Liver (tissue), 9 donors: Measurements from ENCODE around the gene ALX3. TPM values are rescaled to one million over a fixed set of nuclear protein-coding genes. Genes with fewer than 3 reads are reported as not detected.
A peak's percentile ranks its signal among the peaks of the same experiment; 100 is the strongest.

Source experiments
- DNase-seq: peaks from one replicate; pipeline ENCODE4 v3.0.0-alpha.2; 2017; ENCODE audit warnings: low spot score
- H3K27ac ChIP-seq, 2 donors: one replicate each; pipeline ENCODE4 v1.7.0; 2013; ENCODE audit warnings: inconsistent platforms in 2 of 2, low read length in 2 of 2, control low read depth in 1 of 2, low read depth in 1 of 2, mild to moderate bottlenecking in 1 of 2
- H3K27me3 ChIP-seq, 4 donors: one replicate each; pipeline versions ENCODE4 v1.6.1 to v1.7.0; 2013; ENCODE audit warnings: low read length in 3 of 4, inconsistent platforms in 1 of 4, mild to moderate bottlenecking in 1 of 4, moderate library complexity in 1 of 4; ENCODE audit not compliant: control insufficient read depth in 4 of 4, insufficient read depth in 4 of 4
- H3K36me3 ChIP-seq, 4 donors: one replicate each; pipeline versions ENCODE4 v1.6.1 to v1.7.0; 2013; ENCODE audit warnings: low read length in 3 of 4, mild to moderate bottlenecking in 3 of 4, low read depth in 1 of 4, moderate library complexity in 1 of 4; ENCODE audit not compliant: control insufficient read depth in 4 of 4, insufficient read depth in 3 of 4
- H3K4me1 ChIP-seq, 4 donors: one replicate each; pipeline versions ENCODE4 v1.6.1 to v1.7.0; 2013; ENCODE audit warnings: low read length in 3 of 4, mild to moderate bottlenecking in 3 of 4, moderate library complexity in 1 of 4; ENCODE audit not compliant: control insufficient read depth in 4 of 4, insufficient read depth in 4 of 4
- H3K4me3 ChIP-seq, 3 donors: one replicate each; pipeline versions ENCODE4 v1.6.1 to v1.7.0; 2013; ENCODE audit warnings: low read length in 3 of 3, control low read depth in 1 of 3, low read depth in 1 of 3, mild to moderate bottlenecking in 1 of 3
- H3K9ac ChIP-seq, 2 donors: one replicate each; pipeline ENCODE4 v1.7.0; 2013; ENCODE audit warnings: low read length in 2 of 2, mild to moderate bottlenecking in 2 of 2, moderate library complexity in 2 of 2, control low read depth in 1 of 2, low read depth in 1 of 2
- H3K9me3 ChIP-seq, 4 donors: one replicate each; pipeline versions ENCODE4 v1.6.1 to v1.7.0; 2013; ENCODE audit warnings: low read length in 3 of 4; ENCODE audit not compliant: control insufficient read depth in 4 of 4
- FOXA1 ChIP-seq: IDR thresholded peaks from 2 replicates; pipeline ENCODE4 v1.6.1; 2016; ENCODE audit warnings: antibody characterized with exemption
- FOXA2 ChIP-seq: IDR thresholded peaks from 2 replicates; pipeline ENCODE4 v1.6.1; 2016; ENCODE audit warnings: antibody characterized with exemption
- HNF4A ChIP-seq, 2 donors: conservative IDR thresholded peaks; 2 replicates each; pipeline ENCODE4 v1.6.1; 2016; ENCODE audit warnings: antibody characterized with exemption in 2 of 2, mild to moderate bottlenecking in 2 of 2
- HNF4G ChIP-seq: IDR thresholded peaks from 2 replicates; pipeline ENCODE4 v1.6.1; 2016; ENCODE audit warnings: antibody characterized with exemption
- JUND ChIP-seq, 2 donors: IDR thresholded peaks; 2 replicates each; pipeline ENCODE4 v1.6.1; 2016; ENCODE audit warnings: antibody characterized with exemption in 2 of 2
- RAD21 ChIP-seq, 2 donors: IDR thresholded peaks; 2 replicates each; pipeline ENCODE4 v1.6.1; 2016; ENCODE audit warnings: antibody characterized with exemption in 2 of 2, mild to moderate bottlenecking in 2 of 2
- RXRA ChIP-seq, 2 donors: IDR thresholded peaks; 2 replicates each; pipeline ENCODE4 v1.6.1; 2017 to 2018; ENCODE audit warnings: antibody characterized with exemption in 2 of 2, mild to moderate bottlenecking in 1 of 2
- SP1 ChIP-seq: IDR thresholded peaks from 2 replicates; pipeline ENCODE4 v1.6.1; 2018; ENCODE audit warnings: antibody characterized with exemption, mild to moderate bottlenecking
- TAF1 ChIP-seq: conservative IDR thresholded peaks from 2 replicates; pipeline ENCODE4 v1.6.1; 2016; ENCODE audit warnings: antibody characterized with exemption, mild to moderate bottlenecking
- YY1 ChIP-seq: IDR thresholded peaks from 2 replicates; pipeline ENCODE4 v1.6.1; 2016; ENCODE audit warnings: antibody characterized with exemption, mild to moderate bottlenecking
- WGBS: extraction: QIAGEN DNeasy Blood & Tissue Kit; methylation state at CpG from one replicate; pipeline ENCODE4 v1.1.7; 2013; 5-methylcytosine and 5-hydroxymethylcytosine counted together
- polyA plus RNA-seq, 2 donors: library from polyadenylated mRNA; stranded (reverse) in 1 of 2; unstranded in 1 of 2; fragments of 200-250 nt in 1 of 2; fragments of >200 nt in 1 of 2; fragmentation: Nextera tagmentation in 1 of 2; extraction: Ambion mirVana in 1 of 2; gene quantifications; one replicate each; pipeline versions ENCODE4 v1.2.1 to v1.2.3, GENCODE V29; 2013 to 2015
- total RNA-seq, 2 donors: library from RNA; depleted of rRNA; stranded (reverse); fragments of >200 nt; gene quantifications; one replicate each; pipeline ENCODE4 v1.2.3, GENCODE V29; 2014
- TF ChIP-seq, protein P1 (sequence below): fragments of 150-350 bp; IDR thresholded peaks from 2 replicates; pipeline ENCODE4 v1.5.1; 2017; ENCODE audit warnings: improper control_type of control experiment, low read depth, low read length; ENCODE audit not compliant: missing input control
- TF ChIP-seq, protein P2 (sequence below): IDR thresholded peaks from 2 replicates; pipeline ENCODE4 v1.6.1; 2016; ENCODE audit warnings: antibody characterized with exemption
- TF ChIP-seq, protein P3 (sequence below): IDR thresholded peaks from 2 replicates; pipeline ENCODE4 v1.6.1; 2016; ENCODE audit warnings: antibody characterized with exemption
- TF ChIP-seq, protein P4 (sequence below): IDR thresholded peaks from 2 replicates; pipeline ENCODE4 v1.6.1; 2016; ENCODE audit warnings: antibody characterized with exemption
- TF ChIP-seq, protein P5 (sequence below): IDR thresholded peaks from 2 replicates; pipeline ENCODE4 v1.6.1; 2016; ENCODE audit warnings: antibody characterized with exemption, mild to moderate bottlenecking
- donor health status: healthy.
- donor health status: healthy.
- donor health status: healthy.
- donor health status: healthy.
- donor health status: healthy.

Gene ALX3
- total and polyA plus RNA-seq, 4 donors: not detected

DNA sequence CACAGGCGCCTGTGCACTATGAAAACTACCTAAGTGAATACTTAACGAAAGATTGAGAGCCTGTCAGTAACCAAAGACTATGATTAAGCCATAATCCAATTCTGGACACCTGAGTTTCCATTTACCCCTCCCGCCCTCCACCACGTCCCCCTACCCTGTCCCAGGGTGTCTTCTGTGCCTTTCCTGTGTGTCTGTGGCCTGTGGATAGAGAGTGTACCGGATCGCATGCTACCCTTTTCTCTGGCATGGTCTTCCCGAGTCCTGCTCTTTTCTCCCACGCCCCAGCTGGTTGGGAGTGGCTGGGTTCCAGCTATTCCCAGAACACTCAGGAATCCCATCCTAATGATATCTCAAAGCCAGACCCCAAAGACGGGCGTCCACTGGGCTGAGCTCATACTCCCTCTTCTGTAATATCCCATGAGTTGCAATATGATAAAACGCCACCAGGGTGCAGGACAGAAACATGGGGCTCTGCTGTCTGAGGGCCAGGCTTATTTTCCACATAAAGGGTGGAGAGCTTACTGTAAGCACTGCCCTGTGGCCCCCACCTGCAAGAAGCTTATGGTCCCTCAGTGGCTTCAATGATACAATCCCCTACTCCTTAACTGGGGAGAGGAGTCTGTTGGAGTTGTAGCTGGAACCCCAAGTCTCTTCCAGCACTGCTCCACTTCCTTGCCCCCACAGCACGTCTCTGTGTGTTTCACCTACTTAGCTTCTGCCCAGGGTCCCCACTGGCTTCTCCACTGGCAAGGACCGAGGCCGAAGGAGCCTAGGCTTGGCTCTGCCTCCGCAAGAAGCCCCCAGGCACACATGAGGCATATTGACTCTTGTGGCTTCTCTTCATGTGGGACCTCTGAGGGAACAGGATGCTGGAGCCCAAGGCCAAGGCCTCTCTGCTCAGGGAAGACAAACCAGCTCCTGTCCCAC, 17.6 kb upstream of the ALX3 start:
- Histone ChIP-seq H3K27me3 (peaks cover 0 to 1% (median 0%) of the 10 kb centered on the region in 4 donors), H3K36me3 (no peaks in the 10 kb centered on the region), H3K9me3 (no peaks in the 10 kb centered on the region), H3K9ac (no peak overlapping the region), H3K4me1 (peaks cover 3 to 29% (median 23%) of the 10 kb centered on the region in 4 donors), H3K4me3 (no peak overlapping the region), H3K27ac (no peak overlapping the region)
- 46% methylated on average over 15 of the region's 15 CpGs for WGBS
- no peak for DNase-seq
- no peak for TF ChIP-seq FOXA1
- no peak for TF ChIP-seq TAF1
- TF ChIP-seq, protein P1, sequence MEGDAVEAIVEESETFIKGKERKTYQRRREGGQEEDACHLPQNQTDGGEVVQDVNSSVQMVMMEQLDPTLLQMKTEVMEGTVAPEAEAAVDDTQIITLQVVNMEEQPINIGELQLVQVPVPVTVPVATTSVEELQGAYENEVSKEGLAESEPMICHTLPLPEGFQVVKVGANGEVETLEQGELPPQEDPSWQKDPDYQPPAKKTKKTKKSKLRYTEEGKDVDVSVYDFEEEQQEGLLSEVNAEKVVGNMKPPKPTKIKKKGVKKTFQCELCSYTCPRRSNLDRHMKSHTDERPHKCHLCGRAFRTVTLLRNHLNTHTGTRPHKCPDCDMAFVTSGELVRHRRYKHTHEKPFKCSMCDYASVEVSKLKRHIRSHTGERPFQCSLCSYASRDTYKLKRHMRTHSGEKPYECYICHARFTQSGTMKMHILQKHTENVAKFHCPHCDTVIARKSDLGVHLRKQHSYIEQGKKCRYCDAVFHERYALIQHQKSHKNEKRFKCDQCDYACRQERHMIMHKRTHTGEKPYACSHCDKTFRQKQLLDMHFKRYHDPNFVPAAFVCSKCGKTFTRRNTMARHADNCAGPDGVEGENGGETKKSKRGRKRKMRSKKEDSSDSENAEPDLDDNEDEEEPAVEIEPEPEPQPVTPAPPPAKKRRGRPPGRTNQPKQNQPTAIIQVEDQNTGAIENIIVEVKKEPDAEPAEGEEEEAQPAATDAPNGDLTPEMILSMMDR: peak; percentile 73
- TF ChIP-seq, protein P2, sequence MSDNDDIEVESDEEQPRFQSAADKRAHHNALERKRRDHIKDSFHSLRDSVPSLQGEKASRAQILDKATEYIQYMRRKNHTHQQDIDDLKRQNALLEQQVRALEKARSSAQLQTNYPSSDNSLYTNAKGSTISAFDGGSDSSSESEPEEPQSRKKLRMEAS: no peak
- peak; percentile 74 to 83 for TF ChIP-seq RAD21 (IDR thresholded peaks at IDR 0.05)
- TF ChIP-seq, protein P3, sequence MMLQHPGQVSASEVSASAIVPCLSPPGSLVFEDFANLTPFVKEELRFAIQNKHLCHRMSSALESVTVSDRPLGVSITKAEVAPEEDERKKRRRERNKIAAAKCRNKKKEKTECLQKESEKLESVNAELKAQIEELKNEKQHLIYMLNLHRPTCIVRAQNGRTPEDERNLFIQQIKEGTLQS: no peak
- TF ChIP-seq YY1: no peak
- TF ChIP-seq SP1: no peak
- TF ChIP-seq HNF4A (conservative IDR thresholded peaks at IDR 0.05): no peak
- TF ChIP-seq FOXA2: no peak
- TF ChIP-seq RXRA (IDR thresholded peaks at IDR 0.05): no peak
- TF ChIP-seq, protein P4, sequence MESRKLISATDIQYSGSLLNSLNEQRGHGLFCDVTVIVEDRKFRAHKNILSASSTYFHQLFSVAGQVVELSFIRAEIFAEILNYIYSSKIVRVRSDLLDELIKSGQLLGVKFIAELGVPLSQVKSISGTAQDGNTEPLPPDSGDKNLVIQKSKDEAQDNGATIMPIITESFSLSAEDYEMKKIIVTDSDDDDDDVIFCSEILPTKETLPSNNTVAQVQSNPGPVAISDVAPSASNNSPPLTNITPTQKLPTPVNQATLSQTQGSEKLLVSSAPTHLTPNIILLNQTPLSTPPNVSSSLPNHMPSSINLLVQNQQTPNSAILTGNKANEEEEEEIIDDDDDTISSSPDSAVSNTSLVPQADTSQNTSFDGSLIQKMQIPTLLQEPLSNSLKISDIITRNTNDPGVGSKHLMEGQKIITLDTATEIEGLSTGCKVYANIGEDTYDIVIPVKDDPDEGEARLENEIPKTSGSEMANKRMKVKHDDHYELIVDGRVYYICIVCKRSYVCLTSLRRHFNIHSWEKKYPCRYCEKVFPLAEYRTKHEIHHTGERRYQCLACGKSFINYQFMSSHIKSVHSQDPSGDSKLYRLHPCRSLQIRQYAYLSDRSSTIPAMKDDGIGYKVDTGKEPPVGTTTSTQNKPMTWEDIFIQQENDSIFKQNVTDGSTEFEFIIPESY: no peak
- TF ChIP-seq HNF4G: no peak

DNA sequence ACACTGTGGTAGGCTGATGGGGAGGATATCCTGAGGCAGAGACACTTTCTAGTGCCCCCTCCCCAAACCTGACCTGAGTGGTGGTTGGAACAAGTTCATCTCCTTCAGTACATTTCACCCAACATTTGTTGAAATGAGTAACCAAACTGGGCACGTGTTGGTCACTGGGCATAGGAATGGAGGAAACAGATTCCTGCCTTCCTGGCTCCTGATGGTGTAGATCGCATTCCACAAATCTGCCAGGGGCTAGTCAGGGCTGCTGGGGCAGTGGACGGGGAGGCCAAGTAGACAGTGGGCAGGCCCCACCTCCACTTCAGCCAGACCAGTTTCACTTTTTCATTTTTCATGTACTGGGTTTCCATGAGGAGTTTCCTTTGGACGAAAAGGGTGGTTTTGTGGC, 16.5 kb upstream of the ALX3 start:
- peaks cover 0 to 3% (median 0%) of the 10 kb centered on the region in 4 donors for H3K27me3 ChIP-seq
- no peaks in the 10 kb centered on the region for H3K9me3 ChIP-seq
- no peak for DNase-seq
- no peak overlapping the region for H3K27ac ChIP-seq
- WGBS: 78% methylated on average over 4 of the region's 4 CpGs
- H3K4me3 ChIP-seq: no peak overlapping the region
- peaks cover 3 to 20% (median 15%) of the 10 kb centered on the region in 4 donors for H3K4me1 ChIP-seq
- H3K36me3 ChIP-seq: no peaks in the 10 kb centered on the region
- TF ChIP-seq FOXA1: no peak
- no peak for TF ChIP-seq YY1
- no peak for TF ChIP-seq JUND (IDR thresholded peaks at IDR 0.05)
- TF ChIP-seq, protein P5, sequence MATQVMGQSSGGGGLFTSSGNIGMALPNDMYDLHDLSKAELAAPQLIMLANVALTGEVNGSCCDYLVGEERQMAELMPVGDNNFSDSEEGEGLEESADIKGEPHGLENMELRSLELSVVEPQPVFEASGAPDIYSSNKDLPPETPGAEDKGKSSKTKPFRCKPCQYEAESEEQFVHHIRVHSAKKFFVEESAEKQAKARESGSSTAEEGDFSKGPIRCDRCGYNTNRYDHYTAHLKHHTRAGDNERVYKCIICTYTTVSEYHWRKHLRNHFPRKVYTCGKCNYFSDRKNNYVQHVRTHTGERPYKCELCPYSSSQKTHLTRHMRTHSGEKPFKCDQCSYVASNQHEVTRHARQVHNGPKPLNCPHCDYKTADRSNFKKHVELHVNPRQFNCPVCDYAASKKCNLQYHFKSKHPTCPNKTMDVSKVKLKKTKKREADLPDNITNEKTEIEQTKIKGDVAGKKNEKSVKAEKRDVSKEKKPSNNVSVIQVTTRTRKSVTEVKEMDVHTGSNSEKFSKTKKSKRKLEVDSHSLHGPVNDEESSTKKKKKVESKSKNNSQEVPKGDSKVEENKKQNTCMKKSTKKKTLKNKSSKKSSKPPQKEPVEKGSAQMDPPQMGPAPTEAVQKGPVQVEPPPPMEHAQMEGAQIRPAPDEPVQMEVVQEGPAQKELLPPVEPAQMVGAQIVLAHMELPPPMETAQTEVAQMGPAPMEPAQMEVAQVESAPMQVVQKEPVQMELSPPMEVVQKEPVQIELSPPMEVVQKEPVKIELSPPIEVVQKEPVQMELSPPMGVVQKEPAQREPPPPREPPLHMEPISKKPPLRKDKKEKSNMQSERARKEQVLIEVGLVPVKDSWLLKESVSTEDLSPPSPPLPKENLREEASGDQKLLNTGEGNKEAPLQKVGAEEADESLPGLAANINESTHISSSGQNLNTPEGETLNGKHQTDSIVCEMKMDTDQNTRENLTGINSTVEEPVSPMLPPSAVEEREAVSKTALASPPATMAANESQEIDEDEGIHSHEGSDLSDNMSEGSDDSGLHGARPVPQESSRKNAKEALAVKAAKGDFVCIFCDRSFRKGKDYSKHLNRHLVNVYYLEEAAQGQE: no peak
- TF ChIP-seq, protein P4: no peak
- TF ChIP-seq, protein P1: no peak
- TF ChIP-seq, protein P3: no peak
- no peak overlapping the region for H3K9ac ChIP-seq
